Heart right ventricle (tissue), 16 donors: ENCODE measurements around the gene CGREF1. TPM values are rescaled to one million over a fixed set of nuclear protein-coding genes. Genes with fewer than 3 reads are reported as not detected.

Experiments
- ATAC-seq, 8 donors: fragments of 200-7000 bp; cut with Tn5 transposase; one replicate each; pipeline ENCODE4 v1.9.1; 2020; ENCODE audit warnings: mild to moderate bottlenecking in 8 of 8, moderate library complexity in 8 of 8, moderate number of reproducible peaks in 1 of 8
- DNase-seq, 2 donors: peaks; one replicate each; pipeline ENCODE4 v3.0.0-alpha.2; 2020
- H3K27ac ChIP-seq, 10 donors: fragments of 200-600 bp; sonication (generic) in 2 of 10; one replicate each; pipeline versions ENCODE4 v1.5.0 to v1.8.0; 2020 to 2022; ENCODE audit warnings: mild to moderate bottlenecking in 3 of 10
- H3K27me3 ChIP-seq, 7 donors: fragments of 200-600 bp; one replicate each; pipeline ENCODE4 v1.8.0; 2021 to 2022; ENCODE audit warnings: mild to moderate bottlenecking in 2 of 7
- H3K36me3 ChIP-seq, 9 donors: fragments of 200-600 bp; sonication (generic) in 1 of 9; one replicate each; pipeline versions ENCODE4 v1.5.0 to v1.8.0; 2020 to 2022; ENCODE audit warnings: mild to moderate bottlenecking in 2 of 9
- H3K4me1 ChIP-seq, 9 donors: fragments of 200-600 bp; sonication (generic) in 1 of 9; one replicate each; pipeline versions ENCODE4 v1.5.0 to v1.8.0; 2020 to 2022; ENCODE audit warnings: mild to moderate bottlenecking in 4 of 9
- H3K4me3 ChIP-seq, 10 donors: fragments of 200-600 bp; sonication (generic) in 2 of 10; one replicate each; pipeline versions ENCODE4 v1.5.0 to v1.8.0; 2020 to 2022; ENCODE audit warnings: mild to moderate bottlenecking in 7 of 10, moderate library complexity in 2 of 10
- H3K9me3 ChIP-seq, 11 donors: fragments of 200-600 bp in 10 of 11; sonication (generic) in 2 of 11; one replicate each; pipeline versions ENCODE4 v1.5.0 to v1.8.0; 2013 to 2022; ENCODE audit warnings: mild to moderate bottlenecking in 2 of 11, control low read depth in 1 of 11, moderate library complexity in 1 of 11
- WGBS, 2 donors: extraction: QIAGEN DNeasy Blood & Tissue Kit; methylation state at CpG; one replicate each; pipeline ENCODE4 v1.1.7; 2013; ENCODE audit warnings: inconsistent platforms in 1 of 2; 5-methylcytosine and 5-hydroxymethylcytosine counted together
- intact Hi-C, 10 donors: fragments of 100-400 bp; cut with DNase I; formaldehyde crosslinking; loops; one replicate each; pipeline versions ENCODE4 v1.11.1 to v1.14.2; 2022
- polyA plus RNA-seq, 2 donors: library from polyadenylated mRNA; stranded (reverse); fragments of 200-250 nt; gene quantifications; one replicate each; pipeline ENCODE4 v1.2.3, GENCODE V29; 2013
- total RNA-seq, 10 donors: library from RNA; stranded (reverse); fragmentation: NEBNext Ultra II Directional in 3 of 10; extraction: Animal tissue kit (Norgen Biotek cat#: 25700) in 3 of 10; gene quantifications; one replicate each; pipeline versions ENCODE4 v1.2.1 to v1.2.4, GENCODE V29; 2021 to 2023
- TF ChIP-seq, protein P1 (sequence below), 9 donors: fragments of 200-600 bp; sonication (generic) in 2 of 9; IDR thresholded peaks; one replicate each; pipeline versions ENCODE4 v1.5.0 to v1.8.0; 2021 to 2022; ENCODE audit warnings: antibody characterized with exemption in 9 of 9, mild to moderate bottlenecking in 5 of 9, moderate library complexity in 1 of 9
- donor health status: Arrhythmogenic right ventricular cardiomyopathy.
- donor health status: ischemic (EF 13 %, LVEDD 7.1; RV severe dilation, severe dysfunction).
- donor health status: healthy with polysubstance abuse.
- donor health status: DM: no; HTN: yes; CAD: no.
- donor health status: DM: no; HTN: no; CAD: no.
- donor health status: ischemic (EF 25% LVEDD 6.9; RV normal size, moderate dysfunction).
- donor health status: ischemic (EF 25% LVEDD 5.7; RV mildly dilated, moderate dysfunction).
- donor health status: healthy.
- donor health status: DM: yes; HTN: yes; CAD: no.
- donor health status: Ischemic cardiomyopathy.
- donor health status: ischemic (EF 35%, LVEDD 5.7; RV mildly dilated, moderate dysfunction).
- donor health status: nonischemic (EF 11% LVEDD 7.7; RV severe dilation, severe dysfunction).
- donor health status: DM: yes; HTN: yes; CAD: no.
- donor health status: PGD.
- donor health status: ischemic (EF 29% LVEDD 5.4; RV normal size, mild dysfunction).
- donor health status: nonischemic (EF 23%, LVEDD 6.1; RV moderate dilation, normal function).

Gene CGREF1
- total and polyA plus RNA-seq, 12 donors: 0.21 to 1.2 (median 0.68) TPM

DNA sequence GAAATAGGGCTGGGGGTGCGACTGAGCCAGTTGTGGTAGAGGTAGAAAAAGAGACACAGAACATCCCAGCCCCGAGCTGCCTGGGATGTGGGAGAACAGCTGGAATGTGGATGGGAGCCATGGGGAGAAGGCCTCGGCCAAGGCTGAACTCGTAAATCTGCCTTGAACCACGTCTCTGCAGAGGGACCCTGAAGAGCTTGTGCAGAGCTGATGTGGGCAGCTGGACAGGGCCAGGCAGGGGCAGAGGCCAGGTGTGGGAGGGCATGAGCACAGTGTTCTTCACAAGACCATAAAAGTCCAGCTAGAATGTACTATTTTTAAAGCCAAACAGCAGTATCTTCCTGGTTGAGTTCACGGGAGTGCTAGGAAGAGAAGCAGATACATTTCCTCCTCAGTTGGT is 35.6 kb upstream of the CGREF1 start:
- ATAC-seq (no peak), DNase-seq (no peak)
- Histone ChIP-seq H3K27ac (no peak overlapping the region), H3K4me3 (no peak overlapping the region), H3K36me3 (no peaks in the 10 kb centered on the region), H3K9me3 (no peaks in the 10 kb centered on the region), H3K4me1 (no peaks in the 10 kb centered on the region), H3K27me3 (peaks cover 0 to 17% (median 0%) of the 10 kb centered on the region in 7 donors)
- TF ChIP-seq, protein P1, sequence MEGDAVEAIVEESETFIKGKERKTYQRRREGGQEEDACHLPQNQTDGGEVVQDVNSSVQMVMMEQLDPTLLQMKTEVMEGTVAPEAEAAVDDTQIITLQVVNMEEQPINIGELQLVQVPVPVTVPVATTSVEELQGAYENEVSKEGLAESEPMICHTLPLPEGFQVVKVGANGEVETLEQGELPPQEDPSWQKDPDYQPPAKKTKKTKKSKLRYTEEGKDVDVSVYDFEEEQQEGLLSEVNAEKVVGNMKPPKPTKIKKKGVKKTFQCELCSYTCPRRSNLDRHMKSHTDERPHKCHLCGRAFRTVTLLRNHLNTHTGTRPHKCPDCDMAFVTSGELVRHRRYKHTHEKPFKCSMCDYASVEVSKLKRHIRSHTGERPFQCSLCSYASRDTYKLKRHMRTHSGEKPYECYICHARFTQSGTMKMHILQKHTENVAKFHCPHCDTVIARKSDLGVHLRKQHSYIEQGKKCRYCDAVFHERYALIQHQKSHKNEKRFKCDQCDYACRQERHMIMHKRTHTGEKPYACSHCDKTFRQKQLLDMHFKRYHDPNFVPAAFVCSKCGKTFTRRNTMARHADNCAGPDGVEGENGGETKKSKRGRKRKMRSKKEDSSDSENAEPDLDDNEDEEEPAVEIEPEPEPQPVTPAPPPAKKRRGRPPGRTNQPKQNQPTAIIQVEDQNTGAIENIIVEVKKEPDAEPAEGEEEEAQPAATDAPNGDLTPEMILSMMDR (IDR thresholded peaks at IDR 0.05): no peak
- WGBS, 2 donors: 71 to 87% methylated on average over 6 of the region's 6 CpGs
- intact Hi-C loops: loop anchor here in 1 of 10 donors (5.0 kb wide), 1 partner anchor 47 kb away; no protein-coding TSS in a partner anchor

DNA sequence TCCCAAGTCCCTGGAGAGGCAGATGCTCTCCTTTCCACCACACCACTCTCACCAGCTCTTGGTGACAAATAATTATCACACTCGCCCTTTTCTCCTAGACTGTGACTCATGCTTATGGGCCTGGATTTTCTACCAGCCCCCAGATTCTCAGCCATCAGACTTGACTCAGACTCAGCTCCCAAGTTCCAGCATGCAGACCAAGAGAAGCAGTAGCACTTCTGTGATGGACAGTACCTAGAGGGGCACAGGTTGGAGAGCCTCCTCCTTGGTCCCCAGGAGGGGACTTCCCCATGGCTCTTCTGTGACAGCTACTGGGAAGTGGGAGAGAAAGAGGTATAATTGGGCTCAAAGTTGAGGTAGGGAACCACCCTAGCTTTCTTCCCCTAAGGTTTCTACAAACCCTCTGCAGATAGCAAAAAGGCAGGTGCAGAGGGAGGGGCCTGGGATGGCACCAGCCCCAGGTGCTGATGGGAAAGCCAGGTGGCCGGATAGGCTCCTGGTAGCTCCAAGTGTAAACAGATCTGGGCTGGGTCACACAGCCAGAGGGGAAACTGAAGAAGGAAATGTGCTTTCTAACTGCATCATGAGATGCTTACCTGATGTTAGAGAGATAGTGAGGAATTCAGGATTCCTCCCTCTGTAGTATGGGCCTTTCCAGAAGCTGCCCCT is 34.0 kb upstream of the CGREF1 start:
- TF ChIP-seq, protein P1 (IDR thresholded peaks at IDR 0.05): no peak
- no peaks in the 10 kb centered on the region for H3K4me1 ChIP-seq
- peaks cover 0 to 12% (median 0%) of the 10 kb centered on the region in 7 donors for H3K27me3 ChIP-seq
- no peaks in the 10 kb centered on the region for H3K9me3 ChIP-seq
- 81 to 86% methylated on average over 2 of the region's 2 CpGs for WGBS, 2 donors
- DNase-seq: no peak
- no peak overlapping the region for H3K4me3 ChIP-seq
- no peak overlapping the region for H3K27ac ChIP-seq
- no peaks in the 10 kb centered on the region for H3K36me3 ChIP-seq
- no peak for ATAC-seq
- intact Hi-C loops: loop anchor here in 1 of 10 donors (5.0 kb wide), 1 partner anchor 46 kb away; no protein-coding TSS in a partner anchor

DNA sequence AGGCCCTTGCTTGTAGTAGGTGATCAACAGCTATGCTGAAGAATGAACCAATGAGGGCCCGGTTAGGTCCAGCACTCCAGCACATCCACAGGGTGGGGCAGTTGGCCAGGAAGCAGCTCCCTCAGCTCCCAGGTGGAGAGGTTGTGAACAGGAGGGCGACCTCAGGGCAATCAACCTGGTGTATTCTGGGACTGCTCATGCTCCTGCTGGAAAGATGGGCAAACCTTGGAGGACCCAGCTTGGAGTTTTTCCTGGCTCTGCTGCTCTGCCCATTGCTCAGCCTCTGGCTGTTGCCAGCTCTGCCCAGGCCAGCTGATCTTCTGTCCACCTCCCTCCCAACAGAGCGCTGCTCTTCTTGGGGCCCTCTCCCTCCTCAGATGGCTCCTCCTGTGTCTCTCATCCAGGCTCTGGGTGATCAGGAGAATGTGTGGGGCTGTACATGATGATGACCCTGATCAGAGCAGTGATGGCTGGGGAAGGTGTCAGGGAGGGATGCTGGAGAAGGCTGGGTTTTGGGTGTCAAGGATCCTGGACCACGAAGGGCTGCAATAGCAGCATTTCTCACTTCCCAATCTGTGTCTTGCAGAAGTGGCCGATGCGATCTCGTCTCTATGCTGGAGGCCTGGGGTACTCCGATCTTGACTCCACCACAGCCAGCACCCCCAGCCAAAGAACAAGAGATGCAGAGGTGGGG is 33.3 kb upstream of the CGREF1 start:
- H3K27ac ChIP-seq: no peak overlapping the region
- ATAC-seq: no peak
- H3K4me3 ChIP-seq: no peak overlapping the region
- WGBS, 2 donors: 82 to 87% methylated on average over 8 of the region's 8 CpGs
- no peaks in the 10 kb centered on the region for H3K4me1 ChIP-seq
- H3K9me3 ChIP-seq: no peaks in the 10 kb centered on the region
- no peak for DNase-seq
- TF ChIP-seq, protein P1 (IDR thresholded peaks at IDR 0.05): no peak
- no peaks in the 10 kb centered on the region for H3K36me3 ChIP-seq
- peaks cover 0 to 12% (median 0%) of the 10 kb centered on the region in 7 donors for H3K27me3 ChIP-seq
- intact Hi-C loops: loop anchor here in 1 of 10 donors (5.0 kb wide), 1 partner anchor 45 kb away; no protein-coding TSS in a partner anchor

DNA sequence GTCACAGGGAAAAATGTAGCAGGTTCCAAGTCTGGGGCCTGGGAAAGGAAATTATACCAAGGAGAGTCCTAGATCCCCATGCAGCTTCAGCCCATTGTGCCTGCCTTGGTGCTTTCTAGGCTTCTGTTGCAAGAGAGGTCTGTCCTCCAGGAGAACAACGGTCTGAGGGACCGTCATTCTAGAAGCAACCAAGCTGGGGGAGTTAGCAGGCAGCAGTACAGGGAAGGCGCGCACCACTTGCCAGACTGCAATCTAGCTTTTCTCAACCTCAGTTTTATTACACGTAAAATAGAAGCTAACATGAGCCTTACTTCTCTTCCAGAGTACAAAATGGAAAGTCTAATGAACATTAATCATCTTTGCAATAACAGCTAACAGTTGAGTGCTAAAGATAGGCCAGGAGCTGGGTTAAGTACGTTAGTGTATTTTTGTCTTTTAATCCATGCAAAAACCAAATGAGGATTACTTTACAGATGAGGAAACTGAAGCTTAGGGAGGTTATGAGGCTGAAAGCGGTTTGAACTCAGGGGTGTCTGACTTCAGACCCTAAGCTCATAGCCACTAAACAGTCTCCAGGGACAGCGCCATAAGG is 31.8 kb upstream of the CGREF1 start:
- no peak for ATAC-seq
- DNase-seq: no peak

More for the DNA sequence above, 31.8 kb upstream of the CGREF1 start:
- Histone ChIP-seq H3K27me3 (peaks cover 0 to 12% (median 0%) of the 10 kb centered on the region in 7 donors), H3K4me1 (no peaks in the 10 kb centered on the region), H3K36me3 (no peaks in the 10 kb centered on the region), H3K4me3 (no peak overlapping the region), H3K27ac (no peak overlapping the region), H3K9me3 (no peaks in the 10 kb centered on the region)
- 83 to 84% methylated on average over 8 of the region's 8 CpGs for WGBS, 2 donors
- TF ChIP-seq, protein P1 (IDR thresholded peaks at IDR 0.05): no peak
- intact Hi-C loops: loop anchor here in 1 of 10 donors (5.0 kb wide), 1 partner anchor 43 kb away; no protein-coding TSS in a partner anchor
